Mesendoderm (in vitro differentiated cells): ENCODE data around the gene FAXC.
A peak's percentile ranks its signal among the peaks of the same experiment; 100 is the strongest.

Experiments used
- DNase-seq: peaks from one replicate; pipeline ENCODE4 v3.0.0; 2013
- H2AK5ac ChIP-seq: 2 replicates; pipeline ENCODE4 v1.6.1; 2013; ENCODE audit warnings: low read length, inconsistent platforms
- H2BK120ac ChIP-seq: 2 replicates; pipeline ENCODE4 v1.6.1; 2013; ENCODE audit warnings: low read depth, mild to moderate bottlenecking, low read length, moderate library complexity, mixed read lengths
- H2BK15ac ChIP-seq: replicated peaks from 2 replicates; pipeline ENCODE4 v1.6.1; 2013; ENCODE audit warnings: low read depth, mild to moderate bottlenecking, moderate library complexity
- H2BK5ac ChIP-seq: 2 replicates; pipeline ENCODE4 v1.6.1; 2013; ENCODE audit warnings: low read length, inconsistent platforms
- H3K18ac ChIP-seq: 2 replicates; pipeline ENCODE4 v1.6.1; 2013; ENCODE audit warnings: mild to moderate bottlenecking, low read length, mixed read lengths
- H3K23ac ChIP-seq: one replicate; pipeline ENCODE4 v1.6.1; 2013; ENCODE audit warnings: low read length
- H3K27ac ChIP-seq: 2 replicates; pipeline ENCODE4 v1.5.1; 2013; ENCODE audit warnings: low read depth, mild to moderate bottlenecking, inconsistent platforms, low read length, moderate library complexity
- H3K27me3 ChIP-seq: 2 replicates; pipeline ENCODE4 v1.6.1; 2013; ENCODE audit warnings: low read length, control low read depth, mild to moderate bottlenecking, inconsistent platforms; ENCODE audit not compliant: insufficient read depth, poor library complexity
- H3K36me3 ChIP-seq: 2 replicates; pipeline ENCODE4 v1.6.1; 2013; ENCODE audit warnings: low read length, inconsistent platforms; ENCODE audit not compliant: control insufficient read depth, insufficient read depth
- H3K4ac ChIP-seq: one replicate; pipeline ENCODE4 v1.6.1; 2013; ENCODE audit warnings: low read depth, mild to moderate bottlenecking, low read length, moderate library complexity
- H3K4me1 ChIP-seq: 2 replicates; pipeline ENCODE4 v1.6.1; 2013; ENCODE audit warnings: low read depth, low read length, inconsistent platforms; ENCODE audit not compliant: control insufficient read depth
- H3K4me2 ChIP-seq: 2 replicates; pipeline ENCODE4 v1.6.1; 2013; ENCODE audit warnings: low read length
- H3K4me3 ChIP-seq: 2 replicates; pipeline ENCODE4 v1.5.1; 2013; ENCODE audit warnings: mild to moderate bottlenecking, low read length
- H3K56ac ChIP-seq: one replicate; pipeline ENCODE4 v1.6.1; 2013; ENCODE audit warnings: low read length
- H3K79me1 ChIP-seq: 2 replicates; pipeline ENCODE4 v1.6.1; 2013; ENCODE audit warnings: low read length, inconsistent platforms
- H3K79me2 ChIP-seq: 2 replicates; pipeline ENCODE4 v1.6.1; 2013; ENCODE audit warnings: mild to moderate bottlenecking, low read length; ENCODE audit not compliant: control insufficient read depth, insufficient read depth
- H3K9ac ChIP-seq: 2 replicates; pipeline ENCODE4 v1.6.1; 2013; ENCODE audit warnings: low read length, inconsistent platforms
- H4K5ac ChIP-seq: one replicate; pipeline ENCODE4 v1.6.1; 2013; ENCODE audit warnings: low read length
- H4K8ac ChIP-seq: one replicate; pipeline ENCODE4 v1.6.1; 2013; ENCODE audit warnings: low read depth, mild to moderate bottlenecking, control low read depth, low read length, moderate library complexity
- WGBS: extraction: QIAGEN DNeasy Blood & Tissue Kit; methylation state at CpG from one replicate; pipeline ENCODE4 v1.1.7; 2013; ENCODE audit warnings: low lambda C conversion rate, missing lambda C conversion rate; ENCODE audit not compliant: insufficient coverage; ENCODE audit errors: extremely low coverage; 5-methylcytosine and 5-hydroxymethylcytosine counted together

The FAXC gene

GRCh38 chr6:99384507-99384906, 35.0 kb upstream of the FAXC start:
- no peak overlapping the region for H3K4me3 ChIP-seq
- H2BK15ac ChIP-seq: no peak overlapping the region
- H3K79me2 ChIP-seq: no peaks in the 10 kb centered on the region
- WGBS: no CpG with 5 or more reads among the region's 3 CpGs
- no peaks in the 10 kb centered on the region for H3K36me3 ChIP-seq
- H4K8ac ChIP-seq: no peak overlapping the region
- H3K23ac ChIP-seq: no peak overlapping the region
- no peak overlapping the region for H3K9ac ChIP-seq
- no peaks in the 10 kb centered on the region for H3K27me3 ChIP-seq
- no peak for DNase-seq
- no peak overlapping the region for H2AK5ac ChIP-seq
- H4K5ac ChIP-seq: no peak overlapping the region
- no peak overlapping the region for H3K4ac ChIP-seq
- no peaks in the 10 kb centered on the region for H3K4me1 ChIP-seq
- H3K79me1 ChIP-seq: no peaks in the 10 kb centered on the region
- no peak overlapping the region for H3K27ac ChIP-seq
- H3K4me2 ChIP-seq: no peak overlapping the region
- H3K18ac ChIP-seq: no peak overlapping the region
- no peak overlapping the region for H2BK5ac ChIP-seq
- H3K56ac ChIP-seq: no peak overlapping the region
- no peak overlapping the region for H2BK120ac ChIP-seq

- Histone ChIP-seq H3K9ac (no peak overlapping the region), H4K8ac (no peak overlapping the region), H2AK5ac (no peak overlapping the region), H3K18ac (no peak overlapping the region), H3K4me2 (no peak overlapping the region), H2BK15ac (no peak overlapping the region), H3K23ac (no peak overlapping the region), H2BK5ac (no peak overlapping the region), H3K56ac (no peak overlapping the region), H3K27ac (no peak overlapping the region), H3K4me1 (no peaks in the 10 kb centered on the region), H3K4ac (no peak overlapping the region), H3K36me3 (no peaks in the 10 kb centered on the region), H3K79me1 (no peaks in the 10 kb centered on the region), H2BK120ac (no peak overlapping the region), H3K79me2 (no peaks in the 10 kb centered on the region), H4K5ac (no peak overlapping the region), H3K4me3 (no peak overlapping the region), H3K27me3 (no peaks in the 10 kb centered on the region)
- DNase-seq: no peak
Measured at GRCh38 chr6:99378636-99379035, 29.2 kb upstream of the FAXC start.

GRCh38 chr6:99369533-99369932, 20.1 kb upstream of the FAXC start:
- Histone ChIP-seq H4K8ac (no peak overlapping the region), H2BK120ac (no peak overlapping the region), H3K36me3 (no peaks in the 10 kb centered on the region), H3K27me3 (no peaks in the 10 kb centered on the region), H4K5ac (no peak overlapping the region), H3K4me3 (no peak overlapping the region), H3K18ac (no peak overlapping the region), H2BK15ac (no peak overlapping the region), H3K79me2 (no peaks in the 10 kb centered on the region), H2AK5ac (no peak overlapping the region), H3K56ac (no peak overlapping the region), H3K4ac (no peak overlapping the region), H3K4me1 (no peaks in the 10 kb centered on the region), H3K27ac (no peak overlapping the region), H2BK5ac (no peak overlapping the region), H3K9ac (no peak overlapping the region), H3K79me1 (no peaks in the 10 kb centered on the region), H3K23ac (no peak overlapping the region), H3K4me2 (no peak overlapping the region)
- DNase-seq: peak; percentile 57

GRCh38 chr6:99366852-99367251, 17.4 kb upstream of the FAXC start:
- WGBS: no CpG with 5 or more reads among the region's 2 CpGs

GRCh38 chr6:99364026-99364425, 14.6 kb upstream of the FAXC start:
- no CpG with 5 or more reads among the region's 5 CpGs for WGBS
- Histone ChIP-seq H3K4me3 (no peak overlapping the region), H2BK5ac (no peak overlapping the region), H4K8ac (no peak overlapping the region), H3K27ac (no peak overlapping the region), H3K4ac (no peak overlapping the region), H2BK15ac (no peak overlapping the region), H3K27me3 (no peaks in the 10 kb centered on the region), H3K4me1 (no peaks in the 10 kb centered on the region), H2BK120ac (no peak overlapping the region), H3K18ac (no peak overlapping the region), H3K4me2 (no peak overlapping the region), H3K56ac (no peak overlapping the region), H3K79me1 (no peaks in the 10 kb centered on the region), H4K5ac (no peak overlapping the region), H2AK5ac (no peak overlapping the region), H3K23ac (no peak overlapping the region), H3K9ac (no peak overlapping the region), H3K36me3 (no peaks in the 10 kb centered on the region), H3K79me2 (no peaks in the 10 kb centered on the region)
- no peak for DNase-seq

More at GRCh38 chr6:99366852-99367251, 17.4 kb upstream of the FAXC start:
- Histone ChIP-seq H2AK5ac (no peak overlapping the region), H3K23ac (no peak overlapping the region), H3K18ac (no peak overlapping the region), H3K56ac (no peak overlapping the region), H3K4me3 (no peak overlapping the region), H4K5ac (no peak overlapping the region), H3K4ac (no peak overlapping the region), H2BK120ac (no peak overlapping the region), H3K4me2 (no peak overlapping the region), H3K79me2 (no peaks in the 10 kb centered on the region), H3K4me1 (no peaks in the 10 kb centered on the region), H3K27me3 (no peaks in the 10 kb centered on the region), H3K36me3 (no peaks in the 10 kb centered on the region), H3K79me1 (no peaks in the 10 kb centered on the region), H2BK15ac (no peak overlapping the region), H2BK5ac (no peak overlapping the region), H3K9ac (no peak overlapping the region), H3K27ac (no peak overlapping the region), H4K8ac (no peak overlapping the region)
- no peak for DNase-seq

GRCh38 chr6:99362678-99363268, 13.3 kb upstream of the FAXC start:
- Histone ChIP-seq H3K36me3 (no peaks in the 10 kb centered on the region), H2AK5ac (no peak overlapping the region), H3K23ac (no peak overlapping the region), H3K56ac (no peak overlapping the region), H3K4me3 (no peak overlapping the region), H3K27ac (no peak overlapping the region), H2BK120ac (no peak overlapping the region), H3K27me3 (no peaks in the 10 kb centered on the region), H3K4me1 (no peaks in the 10 kb centered on the region), H4K5ac (no peak overlapping the region), H3K4me2 (no peak overlapping the region), H3K18ac (no peak overlapping the region), H3K4ac (no peak overlapping the region), H3K9ac (no peak overlapping the region), H3K79me2 (no peaks in the 10 kb centered on the region), H2BK15ac (no peak overlapping the region), H2BK5ac (no peak overlapping the region), H4K8ac (no peak overlapping the region), H3K79me1 (no peaks in the 10 kb centered on the region)
- DNase-seq: no peak
- no CpG with 5 or more reads among the region's 1 CpG for WGBS
